Keratinocyte (primary cell): Measurements from ENCODE around the gene EGFL7. TPM values are rescaled to one million over a fixed set of nuclear protein-coding genes. Genes with fewer than 3 reads are reported as not detected.

ENCODE experiments used
- DNase-seq: peaks from one replicate; pipeline ENCODE4 v3.0.0-alpha.2; 2011; ENCODE audit warnings: low read depth, missing footprints, low spot score
- FAIRE-seq: peaks from 2 replicates; lab custom pipeline; 2011; peaks lifted over from hg19 to GRCh38; lab: Jason Lieb, UNC
- H2AFZ ChIP-seq: 2 replicates; pipeline ENCODE4 v1.6.0; 2012; ENCODE audit warnings: low read length, control low read depth, inconsistent platforms; ENCODE audit not compliant: control insufficient read depth
- H3K27ac ChIP-seq: 2 replicates; pipeline ENCODE4 v1.5.1; 2011; ENCODE audit warnings: low read length; ENCODE audit not compliant: control insufficient read depth, insufficient read depth
- H3K27me3 ChIP-seq: 3 replicates; pipeline ENCODE4 v1.6.0; 2011; ENCODE audit warnings: low read length; ENCODE audit not compliant: control insufficient read depth, insufficient read depth; ENCODE audit errors: extremely low read depth
- H3K36me3 ChIP-seq, 2 experiments: 2 replicates in 1 of 2; 3 replicates in 1 of 2; pipeline ENCODE4 v1.5.1; 2011; ENCODE audit warnings: low read length in 2 of 2, mild to moderate bottlenecking in 1 of 2; ENCODE audit not compliant: control insufficient read depth in 2 of 2, insufficient read depth in 2 of 2; ENCODE audit errors: extremely low read depth in 1 of 2
- H3K4me1 ChIP-seq: 3 replicates; pipeline ENCODE4 v1.5.1; 2011; ENCODE audit warnings: low read length; ENCODE audit not compliant: control insufficient read depth, insufficient read depth; ENCODE audit errors: extremely low read depth
- H3K4me2 ChIP-seq: 3 replicates; pipeline ENCODE4 v1.6.0; 2011; ENCODE audit warnings: low read depth, low read length; ENCODE audit not compliant: control insufficient read depth, insufficient read depth; ENCODE audit errors: extremely low read depth
- H3K4me3 ChIP-seq, 3 experiments: fragments of 200-600 bp in 1 of 3; sonication (generic) in 1 of 3; 2 replicates in 2 of 3; 3 replicates in 1 of 3; pipeline ENCODE4 v1.5.1; 2011 to 2016; ENCODE audit warnings: low read length in 3 of 3, mild to moderate bottlenecking in 3 of 3, control low read depth in 2 of 3, inconsistent platforms in 1 of 3, low read depth in 1 of 3, mixed read lengths in 1 of 3, mixed run types in 1 of 3, moderate library complexity in 1 of 3; ENCODE audit not compliant: control insufficient read depth in 2 of 3, insufficient read depth in 2 of 3; ENCODE audit errors: extremely low read depth in 1 of 3
- H3K79me2 ChIP-seq: 2 replicates; pipeline ENCODE4 v1.6.0; 2012; ENCODE audit warnings: low read length; ENCODE audit not compliant: control insufficient read depth, insufficient read depth
- H3K9ac ChIP-seq: 3 replicates; pipeline ENCODE4 v1.6.0; 2011; ENCODE audit warnings: low read length; ENCODE audit not compliant: control insufficient read depth, insufficient read depth; ENCODE audit errors: extremely low read depth
- H3K9me1 ChIP-seq: 3 replicates; pipeline ENCODE4 v1.6.0; 2011; ENCODE audit warnings: low read length; ENCODE audit not compliant: control insufficient read depth, insufficient read depth; ENCODE audit errors: extremely low read depth
- H3K9me3 ChIP-seq: 2 replicates; pipeline ENCODE4 v1.5.1; 2012; ENCODE audit warnings: low read depth, low read length; ENCODE audit not compliant: control insufficient read depth
- H4K20me1 ChIP-seq: 3 replicates; pipeline ENCODE4 v1.6.0; 2011; ENCODE audit warnings: low read length; ENCODE audit not compliant: control insufficient read depth, insufficient read depth; ENCODE audit errors: extremely low read depth
- EZH2 ChIP-seq: IDR thresholded peaks from one replicate; pipeline ENCODE4 v1.6.1; 2012; ENCODE audit warnings: inconsistent platforms, mild to moderate bottlenecking, low read length, moderate library complexity
- dilution Hi-C: fragments of 300-500 bp; cut with MboI; formaldehyde crosslinking; loops from one replicate; pipeline ENCODE4 v1.7.0; 2020; ENCODE audit warnings: low sequenced_read_pairs; ENCODE audit not compliant: extremely low pct_ligation_motif_present
- polyA plus RNA-seq, 5 experiments: library from polyadenylated mRNA; depleted of rRNA in 3 of 5; stranded (reverse) in 3 of 5; stranded (forward) in 1 of 5; unstranded in 1 of 5; fragments of >200 nt; gene quantifications; 1 replicate in 1 of 5; 2 replicates in 3 of 5; 3 replicates in 1 of 5; pipeline versions ENCODE4 v1.2.1 to v1.2.3, GENCODE V29; 2011 to 2012; ENCODE audit warnings: missing spikeins in 2 of 5, low read depth in 1 of 5, low replicate concordance in 1 of 5
- TF ChIP-seq, protein P1 (sequence below), 3 experiments: IDR thresholded peaks in 1 of 3; conservative IDR thresholded peaks in 1 of 3; optimal IDR thresholded peaks in 1 of 3; 2 replicates in 2 of 3; 3 replicates in 1 of 3; pipeline versions ENCODE3 to v1.5.1; 2011; ENCODE audit warnings: low read length in 3 of 3, mild to moderate bottlenecking in 3 of 3, moderate library complexity in 2 of 3, control low read depth in 1 of 3, inconsistent platforms in 1 of 3; ENCODE audit not compliant: insufficient read depth in 2 of 3; ENCODE audit errors: extremely low read depth in 1 of 3

EGFL7 gene
- polyA plus RNA-seq, 1 donor (not counting 4 experiments of a cell fraction or from before 2014, with no cell fraction given) = 4.2 TPM

DNA sequence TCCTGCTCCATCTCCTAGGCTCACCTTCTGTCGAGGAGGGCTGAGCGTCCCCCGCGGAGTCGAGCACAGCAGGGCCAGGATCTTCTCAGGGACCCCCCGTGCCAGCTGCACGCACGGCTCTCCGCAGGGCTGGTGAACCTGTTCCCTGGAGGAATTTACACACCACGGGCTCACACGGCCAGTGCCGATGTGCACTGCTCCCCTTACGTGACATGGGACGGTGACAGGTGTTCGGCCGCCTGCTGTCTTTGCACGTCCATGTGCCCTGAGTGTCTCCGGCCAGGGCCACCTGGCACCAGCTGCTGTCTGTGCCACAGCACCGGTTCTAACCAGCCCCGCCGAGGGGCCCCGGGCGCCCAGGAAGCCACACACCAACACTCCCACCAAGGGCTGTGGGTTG, 33.2 kb downstream of the EGFL7 start:
- no peak overlapping the region for H2AFZ ChIP-seq
- dilution Hi-C loops = no loop called here

DNA sequence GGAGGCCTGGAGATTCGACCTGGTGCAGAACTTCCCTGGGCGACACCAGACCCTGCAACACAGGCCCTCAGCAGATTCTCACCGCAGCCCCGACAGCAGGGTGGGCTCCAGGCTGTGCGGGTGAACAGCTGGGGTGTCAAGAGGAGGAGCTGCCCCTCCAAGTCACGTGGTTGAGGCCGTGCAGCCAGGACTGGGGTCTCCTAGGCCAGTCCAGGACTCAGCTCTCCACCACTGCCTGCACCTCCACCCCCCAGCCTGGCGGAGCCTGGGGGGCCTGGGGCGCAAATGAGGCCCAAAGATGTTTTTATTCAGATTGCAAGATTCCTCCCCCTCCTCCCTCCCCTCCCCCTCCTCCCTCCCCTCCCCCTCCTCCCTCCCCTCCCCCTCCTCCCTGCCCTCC, 33.8 kb downstream of the EGFL7 start:
- no peaks in the 10 kb centered on the region for H3K79me2 ChIP-seq
- DNase-seq = no peak
- peaks cover 22% of the 10 kb centered on the region for H3K27me3 ChIP-seq
- peaks cover 5% of the 10 kb centered on the region for H4K20me1 ChIP-seq
- no peaks in the 10 kb centered on the region for H3K9me1 ChIP-seq
- H3K9me3 ChIP-seq = no peaks in the 10 kb centered on the region
- no peak overlapping the region for H3K27ac ChIP-seq
- no peak overlapping the region for H3K4me3 ChIP-seq
- peaks cover 17% of the 10 kb centered on the region for H3K4me1 ChIP-seq
- H3K9ac ChIP-seq = no peak overlapping the region
- no peak overlapping the region for H3K4me2 ChIP-seq
- no peak overlapping the region for H2AFZ ChIP-seq
- H3K36me3 ChIP-seq = no peaks in the 10 kb centered on the region
- no peak for FAIRE-seq
- dilution Hi-C loops = no loop called here
- TF ChIP-seq EZH2 = no peak
- TF ChIP-seq, protein P1, sequence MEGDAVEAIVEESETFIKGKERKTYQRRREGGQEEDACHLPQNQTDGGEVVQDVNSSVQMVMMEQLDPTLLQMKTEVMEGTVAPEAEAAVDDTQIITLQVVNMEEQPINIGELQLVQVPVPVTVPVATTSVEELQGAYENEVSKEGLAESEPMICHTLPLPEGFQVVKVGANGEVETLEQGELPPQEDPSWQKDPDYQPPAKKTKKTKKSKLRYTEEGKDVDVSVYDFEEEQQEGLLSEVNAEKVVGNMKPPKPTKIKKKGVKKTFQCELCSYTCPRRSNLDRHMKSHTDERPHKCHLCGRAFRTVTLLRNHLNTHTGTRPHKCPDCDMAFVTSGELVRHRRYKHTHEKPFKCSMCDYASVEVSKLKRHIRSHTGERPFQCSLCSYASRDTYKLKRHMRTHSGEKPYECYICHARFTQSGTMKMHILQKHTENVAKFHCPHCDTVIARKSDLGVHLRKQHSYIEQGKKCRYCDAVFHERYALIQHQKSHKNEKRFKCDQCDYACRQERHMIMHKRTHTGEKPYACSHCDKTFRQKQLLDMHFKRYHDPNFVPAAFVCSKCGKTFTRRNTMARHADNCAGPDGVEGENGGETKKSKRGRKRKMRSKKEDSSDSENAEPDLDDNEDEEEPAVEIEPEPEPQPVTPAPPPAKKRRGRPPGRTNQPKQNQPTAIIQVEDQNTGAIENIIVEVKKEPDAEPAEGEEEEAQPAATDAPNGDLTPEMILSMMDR (optimal IDR thresholded peaks at IDR 0.05 in 1 of 3, IDR thresholded peaks at IDR 0.05 in 1 of 3, conservative IDR thresholded peaks at IDR 0.05 in 1 of 3; ENCODE audit: extremely low read depth in 1 of 3, insufficient read depth in 2 of 3, low read length in 3 of 3) = no peak

More for the DNA sequence above, 33.2 kb downstream of the EGFL7 start:
- no peaks in the 10 kb centered on the region for H3K9me3 ChIP-seq
- H3K4me3 ChIP-seq = no peak overlapping the region
- H3K4me2 ChIP-seq = no peak overlapping the region
- DNase-seq (no peak), FAIRE-seq (no peak)
- no peaks in the 10 kb centered on the region for H3K36me3 ChIP-seq
- no peaks in the 10 kb centered on the region for H3K9me1 ChIP-seq
- no peaks in the 10 kb centered on the region for H3K79me2 ChIP-seq
- H3K27me3 ChIP-seq = peaks cover 17% of the 10 kb centered on the region
- peaks cover 17% of the 10 kb centered on the region for H3K4me1 ChIP-seq
- H3K27ac ChIP-seq = no peak overlapping the region
- H4K20me1 ChIP-seq = peaks cover 5% of the 10 kb centered on the region
- no peak overlapping the region for H3K9ac ChIP-seq
- TF ChIP-seq EZH2 = no peak
- TF ChIP-seq, protein P1 (optimal IDR thresholded peaks at IDR 0.05 in 1 of 3, IDR thresholded peaks at IDR 0.05 in 1 of 3, conservative IDR thresholded peaks at IDR 0.05 in 1 of 3; ENCODE audit: extremely low read depth in 1 of 3, insufficient read depth in 2 of 3, low read length in 3 of 3) = no peak
